Muscle layer of duodenum (tissue), 2 donors: ENCODE results near the gene CD209.

Source experiments
- H3K27ac ChIP-seq: one replicate; pipeline ENCODE4 v1.7.0; 2013; ENCODE audit warnings: mild to moderate bottlenecking, low read length
- H3K27me3 ChIP-seq: one replicate; pipeline ENCODE4 v1.7.0; 2013; ENCODE audit warnings: low read depth, mild to moderate bottlenecking, control low read depth, low read length
- H3K36me3 ChIP-seq, 2 donors: one replicate each; pipeline ENCODE4 v1.7.0; 2013; ENCODE audit warnings: low read length in 2 of 2, control low read depth in 1 of 2, mild to moderate bottlenecking in 1 of 2; ENCODE audit not compliant: insufficient read depth in 2 of 2, control insufficient read depth in 1 of 2
- H3K4me1 ChIP-seq, 2 donors: one replicate each; pipeline ENCODE4 v1.7.0; 2013; ENCODE audit warnings: low read length in 2 of 2, mild to moderate bottlenecking in 2 of 2, control low read depth in 1 of 2, moderate library complexity in 1 of 2; ENCODE audit not compliant: insufficient read depth in 2 of 2, control insufficient read depth in 1 of 2
- H3K4me3 ChIP-seq, 2 donors: one replicate each; pipeline ENCODE4 v1.7.0; 2013; ENCODE audit warnings: low read length in 2 of 2, low read depth in 1 of 2, mild to moderate bottlenecking in 1 of 2
- H3K9me3 ChIP-seq, 2 donors: one replicate each; pipeline ENCODE4 v1.7.0; 2013; ENCODE audit warnings: low read length in 2 of 2, control low read depth in 1 of 2, mild to moderate bottlenecking in 1 of 2; ENCODE audit not compliant: control insufficient read depth in 1 of 2
- donor health status: healthy.

Gene CD209

DNA sequence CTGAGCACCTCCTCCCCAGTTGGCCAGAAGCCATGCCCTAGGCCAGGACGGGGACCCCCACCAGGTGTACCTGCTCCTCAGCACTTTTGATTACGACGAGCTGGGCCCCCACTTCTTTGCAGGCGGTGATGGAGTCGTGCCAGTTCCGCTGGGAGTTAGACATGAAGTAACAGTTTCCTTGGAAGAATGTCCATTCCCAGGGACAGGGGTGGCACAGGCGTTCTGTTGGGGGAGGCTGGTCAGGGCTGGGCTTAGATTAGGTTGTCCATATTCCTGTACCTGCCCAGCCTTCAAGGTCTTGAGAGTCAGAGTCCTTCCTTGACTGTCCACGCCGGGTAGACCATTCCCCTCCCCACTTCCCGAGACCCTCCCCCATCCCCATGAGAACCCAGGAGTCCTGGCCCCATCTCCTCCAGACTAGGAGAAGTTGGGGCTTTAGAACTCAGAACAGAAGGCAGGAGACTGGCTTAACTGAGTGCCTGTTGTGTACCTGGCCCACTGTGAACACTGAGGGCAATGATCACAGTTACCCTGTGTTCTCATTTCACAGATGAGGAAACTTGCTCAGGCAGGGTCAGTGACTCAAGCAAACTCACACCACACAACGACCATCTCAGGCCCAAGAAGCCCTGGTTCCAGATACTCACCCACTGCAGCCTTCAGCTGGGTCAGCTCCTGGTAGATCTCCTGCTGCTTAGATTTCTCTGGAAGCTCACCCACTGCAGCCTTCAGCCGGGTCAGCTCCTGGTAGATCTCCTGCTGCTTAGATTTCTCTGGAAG is 2.3 kb downstream of the CD209 start:
- no peak overlapping the region for H3K27ac ChIP-seq
- H3K9me3 ChIP-seq = no peaks in the 10 kb centered on the region
- no peaks in the 10 kb centered on the region for H3K4me1 ChIP-seq
- H3K4me3 ChIP-seq = no peak overlapping the region
- no peaks in the 10 kb centered on the region for H3K27me3 ChIP-seq
- H3K36me3 ChIP-seq = no peaks in the 10 kb centered on the region

GRCh38 chr19:7744199-7744786 is 3.0 kb downstream of the CD209 start:
- Histone ChIP-seq H3K36me3 (no peaks in the 10 kb centered on the region), H3K27me3 (no peaks in the 10 kb centered on the region), H3K9me3 (no peaks in the 10 kb centered on the region), H3K27ac (no peak overlapping the region), H3K4me3 (no peak overlapping the region), H3K4me1 (no peaks in the 10 kb centered on the region)

DNA sequence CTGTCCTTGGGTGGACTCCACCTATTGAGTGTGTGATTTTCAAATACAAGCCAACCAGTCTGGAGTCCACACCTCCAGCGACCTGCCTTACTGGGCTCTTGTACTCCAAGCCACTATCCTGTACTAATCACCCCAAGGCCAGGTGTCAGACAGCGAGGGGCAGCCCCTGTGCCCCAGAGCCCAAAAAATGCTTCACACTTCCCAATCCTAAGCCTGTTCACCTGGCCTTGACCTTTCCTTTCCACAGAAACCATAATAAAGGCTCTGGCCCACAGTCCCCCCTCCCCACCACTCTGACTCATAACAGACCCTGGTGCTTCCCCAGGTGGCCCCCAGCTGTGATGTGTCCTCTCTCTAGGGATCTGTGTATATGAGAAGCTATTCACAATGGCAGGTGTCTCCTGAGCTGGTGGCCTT is 3.9 kb downstream of the CD209 start:
- Histone ChIP-seq H3K27me3 (no peaks in the 10 kb centered on the region), H3K4me1 (no peaks in the 10 kb centered on the region), H3K27ac (no peak overlapping the region), H3K36me3 (no peaks in the 10 kb centered on the region), H3K4me3 (no peak overlapping the region), H3K9me3 (no peaks in the 10 kb centered on the region)

GRCh38 chr19:7742991-7743390 is 4.3 kb downstream of the CD209 start:
- no peaks in the 10 kb centered on the region for H3K4me1 ChIP-seq
- H3K27ac ChIP-seq = no peak overlapping the region
- H3K4me3 ChIP-seq = no peak overlapping the region
- no peaks in the 10 kb centered on the region for H3K9me3 ChIP-seq
- no peaks in the 10 kb centered on the region for H3K36me3 ChIP-seq
- no peaks in the 10 kb centered on the region for H3K27me3 ChIP-seq

DNA sequence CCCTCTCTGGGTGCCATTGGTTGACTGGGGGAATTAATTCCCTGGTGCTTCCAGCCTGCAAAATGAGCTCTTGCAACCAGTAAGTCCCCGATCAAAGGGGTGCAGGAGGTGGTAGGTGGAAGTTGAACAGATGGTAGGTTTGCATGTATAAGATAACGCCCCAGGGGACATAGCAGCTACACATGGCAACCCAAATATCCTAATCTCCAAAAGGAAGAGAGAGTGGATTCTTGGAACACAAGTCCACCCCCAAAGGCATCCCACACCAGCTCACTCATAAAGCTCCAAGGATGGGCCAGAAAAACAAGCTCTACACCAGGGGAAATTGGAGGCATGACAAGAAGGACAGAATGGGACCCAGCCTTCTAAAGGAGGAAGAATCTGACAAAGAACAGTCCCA is 4.8 kb downstream of the CD209 start:
- H3K36me3 ChIP-seq = no peaks in the 10 kb centered on the region
- H3K4me3 ChIP-seq = no peak overlapping the region
- no peaks in the 10 kb centered on the region for H3K9me3 ChIP-seq
- H3K27me3 ChIP-seq = no peaks in the 10 kb centered on the region
- no peak overlapping the region for H3K27ac ChIP-seq
- no peaks in the 10 kb centered on the region for H3K4me1 ChIP-seq

- Histone ChIP-seq H3K27me3 (no peaks in the 10 kb centered on the region), H3K4me3 (no peak overlapping the region), H3K4me1 (no peaks in the 10 kb centered on the region), H3K27ac (no peak overlapping the region), H3K9me3 (no peaks in the 10 kb centered on the region), H3K36me3 (no peaks in the 10 kb centered on the region)
Measured at GRCh38 chr19:7740682-7741054, 6.7 kb downstream of the CD209 start.

- H3K27me3 ChIP-seq = no peaks in the 10 kb centered on the region
- H3K4me1 ChIP-seq = no peaks in the 10 kb centered on the region
- H3K9me3 ChIP-seq = no peaks in the 10 kb centered on the region
- peak overlapping the region; percentile 29 for H3K27ac ChIP-seq
- no peak overlapping the region for H3K4me3 ChIP-seq
- no peaks in the 10 kb centered on the region for H3K36me3 ChIP-seq
Measured at GRCh38 chr19:7739801-7740681, 7.3 kb downstream of the CD209 start.

DNA sequence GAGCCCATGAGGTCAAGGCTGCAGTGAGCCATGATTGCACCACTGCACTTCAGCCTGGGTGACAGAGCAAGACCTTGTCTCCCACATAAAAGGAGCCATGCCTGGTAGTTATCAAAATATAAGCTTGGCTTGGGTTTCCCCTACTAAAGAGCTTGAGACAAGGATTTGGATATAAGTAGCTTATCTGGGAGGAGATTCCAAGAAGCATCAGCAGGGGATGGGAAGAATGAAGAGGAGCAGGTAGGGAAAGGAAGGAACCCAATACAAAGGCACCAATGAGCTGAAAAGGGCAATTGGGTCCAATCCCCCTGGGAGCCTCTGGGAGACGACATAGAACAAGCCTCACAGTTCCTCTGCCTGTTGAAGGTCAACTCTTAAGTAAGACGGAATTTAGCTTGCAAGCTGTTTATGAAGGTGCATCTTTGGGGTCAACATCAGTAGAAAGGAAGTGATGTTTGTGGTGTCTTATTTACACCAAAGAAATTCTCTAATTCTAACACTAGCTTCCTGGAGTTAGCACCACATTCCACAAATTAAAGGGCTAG is 8.1 kb downstream of the CD209 start:
- no peak overlapping the region for H3K27ac ChIP-seq
- H3K36me3 ChIP-seq = no peaks in the 10 kb centered on the region
- no peaks in the 10 kb centered on the region for H3K9me3 ChIP-seq
- H3K27me3 ChIP-seq = no peaks in the 10 kb centered on the region
- no peak overlapping the region for H3K4me3 ChIP-seq
- no peaks in the 10 kb centered on the region for H3K4me1 ChIP-seq

DNA sequence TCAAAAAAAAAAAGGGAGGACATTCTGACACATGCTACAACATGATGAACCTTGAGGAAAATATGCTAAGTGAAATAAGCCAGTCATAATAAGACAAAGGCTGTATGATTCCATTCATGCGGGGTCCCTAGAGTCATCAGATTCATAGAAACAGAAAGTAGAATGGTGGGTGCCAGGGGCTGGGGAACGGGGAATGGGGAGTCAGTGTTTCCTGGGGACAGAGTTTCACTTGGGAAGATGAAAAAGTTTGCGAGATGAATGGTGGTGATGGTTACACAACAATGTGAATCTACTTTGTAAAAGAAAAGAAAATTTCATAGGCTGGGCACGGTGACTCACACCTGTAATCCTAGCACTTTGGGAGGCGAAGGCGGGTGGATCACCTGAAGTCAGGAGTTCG is 9.3 kb downstream of the CD209 start:
- no peaks in the 10 kb centered on the region for H3K36me3 ChIP-seq
- H3K27me3 ChIP-seq = no peaks in the 10 kb centered on the region
- no peak overlapping the region for H3K27ac ChIP-seq
- H3K4me3 ChIP-seq = no peak overlapping the region
- H3K4me1 ChIP-seq = no peaks in the 10 kb centered on the region
- H3K9me3 ChIP-seq = no peaks in the 10 kb centered on the region

- H3K27ac ChIP-seq = no peak overlapping the region
- H3K9me3 ChIP-seq = no peaks in the 10 kb centered on the region
- H3K4me3 ChIP-seq = no peak overlapping the region
- no peaks in the 10 kb centered on the region for H3K27me3 ChIP-seq
- H3K36me3 ChIP-seq = no peaks in the 10 kb centered on the region
- no peaks in the 10 kb centered on the region for H3K4me1 ChIP-seq
Measured at GRCh38 chr19:7737215-7737614, 10.1 kb downstream of the CD209 start.

DNA sequence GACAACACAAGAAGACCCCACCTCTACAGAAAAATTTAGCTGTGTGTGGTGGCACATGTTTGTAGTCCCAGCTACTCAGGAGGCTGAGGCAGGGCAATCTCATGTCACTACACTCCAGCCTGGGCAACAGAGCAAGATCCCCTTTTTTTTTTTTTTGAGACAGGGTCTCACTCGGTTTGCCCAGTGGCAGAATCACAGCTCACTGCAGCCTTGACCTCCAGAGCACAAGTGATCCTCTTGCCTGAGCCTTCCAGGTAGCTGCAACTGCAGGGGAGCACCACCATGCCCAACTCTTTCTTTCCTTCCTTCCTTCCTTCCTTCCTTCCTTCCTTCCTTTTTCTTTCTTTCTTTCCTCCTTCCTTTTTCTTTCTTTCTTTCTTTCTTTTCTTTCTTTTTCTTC is 11.2 kb downstream of the CD209 start:
- Histone ChIP-seq H3K27ac (no peak overlapping the region), H3K4me3 (no peak overlapping the region), H3K9me3 (no peaks in the 10 kb centered on the region), H3K27me3 (no peaks in the 10 kb centered on the region), H3K36me3 (no peaks in the 10 kb centered on the region), H3K4me1 (no peaks in the 10 kb centered on the region)
